ENCODE data around the gene GNAQ. TPM values are rescaled to one million over a fixed set of nuclear protein-coding genes. Genes with fewer than 3 reads are reported as not detected.
A peak's percentile ranks its signal among the peaks of the same experiment; 100 is the strongest.

Gene GNAQ
- total and polyA plus RNA-seq, 4 donors, result 24.6 to 86.2 (median 51.4) TPM

DNA sequence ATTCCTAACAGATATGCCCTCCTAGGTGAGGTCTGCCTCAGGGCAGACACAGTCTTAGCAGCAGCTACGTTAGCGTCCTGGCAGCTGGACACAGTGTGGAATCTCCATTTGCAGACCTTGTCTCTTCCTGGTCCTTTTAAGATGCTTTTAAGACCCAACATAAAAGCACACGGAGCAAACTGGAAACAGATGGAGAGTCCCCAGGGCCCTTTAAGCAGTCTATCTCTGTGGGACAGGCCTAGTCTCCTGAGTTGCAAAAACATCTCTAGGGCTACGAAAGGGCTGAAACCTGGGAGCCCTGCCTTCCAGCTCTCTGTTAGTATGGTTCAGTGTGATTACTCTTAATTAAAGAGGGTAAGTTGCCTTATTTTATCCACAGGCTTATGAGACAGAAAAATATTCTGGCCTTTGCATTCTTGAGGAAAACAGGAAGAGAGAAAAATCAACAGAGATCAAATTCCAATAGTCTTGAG, 317.5 kb downstream of the GNAQ start:
- 79 to 82% methylated on average over 4 of the region's 4 CpGs for WGBS, 2 donors

GRCh38 chr9:77712533-77713130, 319.0 kb downstream of the GNAQ start:
- ATAC-seq (ENCODE audit: insufficient read depth, low FRiP score), result no peak
- no peak overlapping the region for H3K9ac ChIP-seq (ENCODE audit: insufficient read depth in 1 of 2, low read length in 2 of 2)
- H3K27ac ChIP-seq (ENCODE audit: low read depth in 1 of 2, low read length in 1 of 2), result no peak overlapping the region

More for the DNA sequence above, 317.5 kb downstream of the GNAQ start:
- ATAC-seq (ENCODE audit: insufficient read depth, low FRiP score) (no peak), DNase-seq (no peak)
- TF ChIP-seq, protein P1, sequence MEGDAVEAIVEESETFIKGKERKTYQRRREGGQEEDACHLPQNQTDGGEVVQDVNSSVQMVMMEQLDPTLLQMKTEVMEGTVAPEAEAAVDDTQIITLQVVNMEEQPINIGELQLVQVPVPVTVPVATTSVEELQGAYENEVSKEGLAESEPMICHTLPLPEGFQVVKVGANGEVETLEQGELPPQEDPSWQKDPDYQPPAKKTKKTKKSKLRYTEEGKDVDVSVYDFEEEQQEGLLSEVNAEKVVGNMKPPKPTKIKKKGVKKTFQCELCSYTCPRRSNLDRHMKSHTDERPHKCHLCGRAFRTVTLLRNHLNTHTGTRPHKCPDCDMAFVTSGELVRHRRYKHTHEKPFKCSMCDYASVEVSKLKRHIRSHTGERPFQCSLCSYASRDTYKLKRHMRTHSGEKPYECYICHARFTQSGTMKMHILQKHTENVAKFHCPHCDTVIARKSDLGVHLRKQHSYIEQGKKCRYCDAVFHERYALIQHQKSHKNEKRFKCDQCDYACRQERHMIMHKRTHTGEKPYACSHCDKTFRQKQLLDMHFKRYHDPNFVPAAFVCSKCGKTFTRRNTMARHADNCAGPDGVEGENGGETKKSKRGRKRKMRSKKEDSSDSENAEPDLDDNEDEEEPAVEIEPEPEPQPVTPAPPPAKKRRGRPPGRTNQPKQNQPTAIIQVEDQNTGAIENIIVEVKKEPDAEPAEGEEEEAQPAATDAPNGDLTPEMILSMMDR (IDR thresholded peaks at IDR 0.05; ENCODE audit: control extremely low read depth, extremely low read depth), result no peak
- no peak overlapping the region for H3K27ac ChIP-seq (ENCODE audit: low read depth in 1 of 2, low read length in 1 of 2)
- H3K4me1 ChIP-seq (ENCODE audit: control insufficient read depth in 5 of 5, insufficient read depth in 5 of 5, low read length in 5 of 5), result peaks cover 0 to 4% (median 0%) of the 10 kb centered on the region in 5 donors
- H3K4me3 ChIP-seq, result no peak overlapping the region
- no peaks in the 10 kb centered on the region for H3K36me3 ChIP-seq (ENCODE audit: control insufficient read depth in 4 of 4, insufficient read depth in 4 of 4, low read length in 4 of 4)
- H3K27me3 ChIP-seq (ENCODE audit: control insufficient read depth in 3 of 3, insufficient read depth in 3 of 3, low read length in 2 of 3), result no peaks in the 10 kb centered on the region
- peak overlapping the region in 1 of 2 donors; percentile 4 for H3K9ac ChIP-seq (ENCODE audit: insufficient read depth in 1 of 2, low read length in 2 of 2)
- H3K9me3 ChIP-seq (ENCODE audit: control insufficient read depth in 4 of 4, insufficient read depth in 3 of 4, low read length in 3 of 4), result peaks cover 0 to 4% (median 0%) of the 10 kb centered on the region in 4 donors

GRCh38 chr9:77710965-77711648, 320.5 kb downstream of the GNAQ start:
- ATAC-seq (ENCODE audit: insufficient read depth, low FRiP score), result no peak
- Histone ChIP-seq H3K27ac (ENCODE audit: low read depth in 1 of 2, low read length in 1 of 2) (no peak overlapping the region), H3K4me3 (no peak overlapping the region), H3K4me1 (ENCODE audit: control insufficient read depth in 5 of 5, insufficient read depth in 5 of 5, low read length in 5 of 5) (peaks cover 0 to 4% (median 0%) of the 10 kb centered on the region in 5 donors), H3K36me3 (ENCODE audit: control insufficient read depth in 4 of 4, insufficient read depth in 4 of 4, low read length in 4 of 4) (no peaks in the 10 kb centered on the region), H3K9ac (ENCODE audit: insufficient read depth in 1 of 2, low read length in 2 of 2) (no peak overlapping the region), H3K27me3 (ENCODE audit: control insufficient read depth in 3 of 3, insufficient read depth in 3 of 3, low read length in 2 of 3) (no peaks in the 10 kb centered on the region), H3K9me3 (ENCODE audit: control insufficient read depth in 4 of 4, insufficient read depth in 3 of 4, low read length in 3 of 4) (peaks cover 0 to 4% (median under 1%) of the 10 kb centered on the region in 4 donors)
- WGBS, 2 donors, result 76 to 88% methylated on average over 1 of the region's 1 CpG
- TF ChIP-seq, protein P1 (IDR thresholded peaks at IDR 0.05; ENCODE audit: control extremely low read depth, extremely low read depth), result no peak
- no peak for DNase-seq

More at GRCh38 chr9:77712533-77713130, 319.0 kb downstream of the GNAQ start:
- H3K4me3 ChIP-seq, result no peak overlapping the region
- H3K36me3 ChIP-seq (ENCODE audit: control insufficient read depth in 4 of 4, insufficient read depth in 4 of 4, low read length in 4 of 4), result no peaks in the 10 kb centered on the region
- no peaks in the 10 kb centered on the region for H3K27me3 ChIP-seq (ENCODE audit: control insufficient read depth in 3 of 3, insufficient read depth in 3 of 3, low read length in 2 of 3)
- WGBS, 2 donors, result 55 to 66% methylated on average over 9 of the region's 9 CpGs
- TF ChIP-seq, protein P1 (IDR thresholded peaks at IDR 0.05; ENCODE audit: control extremely low read depth, extremely low read depth), result no peak
- peaks cover 0 to 4% (median under 1%) of the 10 kb centered on the region in 4 donors for H3K9me3 ChIP-seq (ENCODE audit: control insufficient read depth in 4 of 4, insufficient read depth in 3 of 4, low read length in 3 of 4)
- peaks cover 0 to 4% (median 0%) of the 10 kb centered on the region in 5 donors for H3K4me1 ChIP-seq (ENCODE audit: control insufficient read depth in 5 of 5, insufficient read depth in 5 of 5, low read length in 5 of 5)
- DNase-seq, result no peak
